Measurements from ENCODE around the gene BORCS5. TPM values are rescaled to one million over a fixed set of nuclear protein-coding genes. Genes with fewer than 3 reads are reported as not detected.

The BORCS5 gene
- polyA plus RNA-seq, 4 donors = 2.2 to 7.5 (median 5.5) TPM

- H3K27me3 ChIP-seq (ENCODE audit: control insufficient read depth in 3 of 3, insufficient read depth in 3 of 3, low read length in 3 of 3) = no peaks in the 10 kb centered on the region
- H3K4me3 ChIP-seq (ENCODE audit: low read depth in 1 of 3, low read length in 3 of 3) = no peak overlapping the region
- H3K4me1 ChIP-seq (ENCODE audit: control insufficient read depth in 3 of 3, insufficient read depth in 2 of 3, low read depth in 1 of 3, low read length in 2 of 3) = no peaks in the 10 kb centered on the region
- WGBS, 3 donors = 91 to 98% (median 96%) methylated on average over 2 of the region's 2 CpGs
- H3K36me3 ChIP-seq (ENCODE audit: control insufficient read depth in 3 of 3, insufficient read depth in 2 of 3, low read depth in 1 of 3, low read length in 3 of 3) = no peaks in the 10 kb centered on the region
- no peak overlapping the region for H3K27ac ChIP-seq (ENCODE audit: low read depth in 1 of 3, low read length in 2 of 3)
- peaks cover 0 to 24% of the 10 kb centered on the region in 2 donors for H3K9me3 ChIP-seq (ENCODE audit: control insufficient read depth in 2 of 2, insufficient read depth in 1 of 2, low read depth in 1 of 2, low read length in 1 of 2)
- DNase-seq = no peak
- no peak for FAIRE-seq
These were observed 66.5 kb downstream of the BORCS5 start for GRCh38 chr12:12423367-12423766.

GRCh38 chr12:12425001-12425400 lies 68.1 kb downstream of the BORCS5 start:
- DNase-seq = no peak
- no peak overlapping the region for H3K27ac ChIP-seq (ENCODE audit: low read depth in 1 of 3, low read length in 2 of 3)
- H3K27me3 ChIP-seq (ENCODE audit: control insufficient read depth in 3 of 3, insufficient read depth in 3 of 3, low read length in 3 of 3) = no peaks in the 10 kb centered on the region
- peaks cover 0 to 24% of the 10 kb centered on the region in 2 donors for H3K9me3 ChIP-seq (ENCODE audit: control insufficient read depth in 2 of 2, insufficient read depth in 1 of 2, low read depth in 1 of 2, low read length in 1 of 2)
- no peak for FAIRE-seq
- H3K4me3 ChIP-seq (ENCODE audit: low read depth in 1 of 3, low read length in 3 of 3) = no peak overlapping the region
- H3K36me3 ChIP-seq (ENCODE audit: control insufficient read depth in 3 of 3, insufficient read depth in 2 of 3, low read depth in 1 of 3, low read length in 3 of 3) = no peaks in the 10 kb centered on the region
- H3K4me1 ChIP-seq (ENCODE audit: control insufficient read depth in 3 of 3, insufficient read depth in 2 of 3, low read depth in 1 of 3, low read length in 2 of 3) = peaks cover 0 to 2% (median 0%) of the 10 kb centered on the region in 3 donors
- 83 to 98% (median 91%) methylated on average over 2 of the region's 2 CpGs for WGBS, 3 donors

- H3K4me1 ChIP-seq (ENCODE audit: control insufficient read depth in 3 of 3, insufficient read depth in 2 of 3, low read depth in 1 of 3, low read length in 2 of 3) = peaks cover 0 to 2% (median 0%) of the 10 kb centered on the region in 3 donors
- 73 to 89% (median 83%) methylated on average over 1 of the region's 1 CpG for WGBS, 3 donors
- no peaks in the 10 kb centered on the region for H3K36me3 ChIP-seq (ENCODE audit: control insufficient read depth in 3 of 3, insufficient read depth in 2 of 3, low read depth in 1 of 3, low read length in 3 of 3)
- H3K27me3 ChIP-seq (ENCODE audit: control insufficient read depth in 3 of 3, insufficient read depth in 3 of 3, low read length in 3 of 3) = no peaks in the 10 kb centered on the region
- no peak overlapping the region for H3K4me3 ChIP-seq (ENCODE audit: low read depth in 1 of 3, low read length in 3 of 3)
- no peak overlapping the region for H3K27ac ChIP-seq (ENCODE audit: low read depth in 1 of 3, low read length in 2 of 3)
- peaks cover 0 to 24% of the 10 kb centered on the region in 2 donors for H3K9me3 ChIP-seq (ENCODE audit: control insufficient read depth in 2 of 2, insufficient read depth in 1 of 2, low read depth in 1 of 2, low read length in 1 of 2)
- DNase-seq (no peak), FAIRE-seq (no peak)
These were observed 68.7 kb downstream of the BORCS5 start for GRCh38 chr12:12425616-12426015.

DNA sequence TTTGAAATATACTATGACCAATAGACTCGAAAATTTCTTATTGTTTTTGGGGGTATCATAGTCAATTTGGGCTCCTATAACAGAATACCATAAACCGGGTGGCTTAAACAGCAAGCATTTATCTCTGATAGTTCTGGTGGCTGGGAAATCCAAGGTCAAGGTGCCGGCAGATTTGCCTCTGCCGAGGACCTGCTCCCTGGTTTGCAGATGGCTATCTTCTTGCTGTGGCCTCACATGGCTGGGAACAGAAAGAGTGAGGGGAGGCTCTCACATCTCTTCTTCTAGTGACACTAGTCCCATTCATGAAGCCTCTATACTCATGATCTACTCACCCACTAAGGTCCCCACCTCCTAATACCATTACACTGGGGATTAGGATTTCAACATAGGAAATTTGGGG lies 70.7 kb downstream of the BORCS5 start:
- 85 to 96% (median 87%) methylated on average over 4 of the region's 4 CpGs for WGBS, 3 donors
- H3K4me1 ChIP-seq (ENCODE audit: control insufficient read depth in 3 of 3, insufficient read depth in 2 of 3, low read depth in 1 of 3, low read length in 2 of 3) = peaks cover 0 to 2% (median 0%) of the 10 kb centered on the region in 3 donors
- no peak overlapping the region for H3K27ac ChIP-seq (ENCODE audit: low read depth in 1 of 3, low read length in 2 of 3)
- FAIRE-seq = no peak
- no peaks in the 10 kb centered on the region for H3K36me3 ChIP-seq (ENCODE audit: control insufficient read depth in 3 of 3, insufficient read depth in 2 of 3, low read depth in 1 of 3, low read length in 3 of 3)
- no peak for DNase-seq
- peaks cover 0 to 19% of the 10 kb centered on the region in 2 donors for H3K9me3 ChIP-seq (ENCODE audit: control insufficient read depth in 2 of 2, insufficient read depth in 1 of 2, low read depth in 1 of 2, low read length in 1 of 2)
- H3K4me3 ChIP-seq (ENCODE audit: low read depth in 1 of 3, low read length in 3 of 3) = no peak overlapping the region
- no peaks in the 10 kb centered on the region for H3K27me3 ChIP-seq (ENCODE audit: control insufficient read depth in 3 of 3, insufficient read depth in 3 of 3, low read length in 3 of 3)

DNA sequence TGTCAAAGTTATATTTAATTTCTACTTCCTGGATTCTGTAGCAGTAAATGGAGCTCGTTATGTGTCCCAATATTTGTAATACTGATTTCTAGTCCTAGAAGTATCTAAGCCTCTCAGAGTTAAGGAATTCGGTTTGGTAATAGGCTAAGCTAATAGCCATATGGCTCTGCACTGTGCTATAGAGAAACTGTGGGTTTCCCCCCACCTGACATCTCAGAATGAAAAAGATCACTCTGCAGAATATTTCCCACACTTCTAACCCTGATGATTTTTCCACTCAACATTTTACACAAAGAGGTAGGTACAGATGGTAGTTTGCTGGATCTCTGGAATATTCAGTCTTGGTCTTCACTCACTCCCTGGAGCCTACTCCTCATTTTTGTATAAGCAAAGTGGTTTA lies 71.2 kb downstream of the BORCS5 start:
- Histone ChIP-seq H3K4me3 (ENCODE audit: low read depth in 1 of 3, low read length in 3 of 3) (no peak overlapping the region), H3K27me3 (ENCODE audit: control insufficient read depth in 3 of 3, insufficient read depth in 3 of 3, low read length in 3 of 3) (no peaks in the 10 kb centered on the region), H3K36me3 (ENCODE audit: control insufficient read depth in 3 of 3, insufficient read depth in 2 of 3, low read depth in 1 of 3, low read length in 3 of 3) (no peaks in the 10 kb centered on the region), H3K4me1 (ENCODE audit: control insufficient read depth in 3 of 3, insufficient read depth in 2 of 3, low read depth in 1 of 3, low read length in 2 of 3) (peaks cover 0 to 2% (median 0%) of the 10 kb centered on the region in 3 donors), H3K9me3 (ENCODE audit: control insufficient read depth in 2 of 2, insufficient read depth in 1 of 2, low read depth in 1 of 2, low read length in 1 of 2) (peaks cover 0 to 16% of the 10 kb centered on the region in 2 donors), H3K27ac (ENCODE audit: low read depth in 1 of 3, low read length in 2 of 3) (no peak overlapping the region)
- DNase-seq (no peak), FAIRE-seq (no peak)
- WGBS, 3 donors = 68 to 82% (median 78%) methylated on average over 2 of the region's 2 CpGs

DNA sequence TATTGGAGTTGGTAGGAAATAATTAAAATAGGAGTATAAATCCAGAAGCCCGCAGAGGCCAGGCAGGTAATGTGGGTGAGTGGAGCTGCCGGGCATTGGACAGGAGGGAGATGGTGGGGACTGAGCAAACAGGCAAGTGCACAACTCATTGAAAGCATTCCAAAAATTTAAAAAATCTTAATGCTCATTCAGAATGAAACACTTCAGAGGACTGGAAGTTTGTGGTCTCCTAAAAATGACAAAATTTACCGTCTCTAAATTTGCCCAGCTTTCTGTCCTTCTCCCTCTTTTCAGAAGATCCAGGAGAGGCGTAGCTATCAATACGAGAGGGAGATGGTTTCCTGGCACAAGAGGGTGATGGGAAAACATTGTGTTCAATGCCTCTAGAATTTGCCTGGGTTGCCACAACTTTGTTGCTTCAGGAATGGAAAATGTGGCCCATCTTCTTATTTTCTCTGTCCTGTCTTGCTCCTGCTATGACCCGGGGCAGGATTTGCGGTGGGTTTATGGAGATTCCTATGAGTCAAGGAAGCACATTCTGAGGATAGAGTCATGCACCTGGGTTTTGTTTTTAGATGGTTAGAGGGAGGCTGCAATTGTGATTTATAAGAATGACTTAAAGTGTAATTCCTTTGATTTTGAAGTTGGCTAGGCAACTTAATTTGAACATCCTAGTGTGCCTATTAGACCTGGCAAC lies 72.2 kb downstream of the BORCS5 start:
- Histone ChIP-seq H3K4me1 (ENCODE audit: control insufficient read depth in 3 of 3, insufficient read depth in 2 of 3, low read depth in 1 of 3, low read length in 2 of 3) (peaks cover 0 to 4% (median 2%) of the 10 kb centered on the region in 3 donors), H3K9me3 (ENCODE audit: control insufficient read depth in 2 of 2, insufficient read depth in 1 of 2, low read depth in 1 of 2, low read length in 1 of 2) (peaks cover 0 to 7% of the 10 kb centered on the region in 2 donors), H3K27me3 (ENCODE audit: control insufficient read depth in 3 of 3, insufficient read depth in 3 of 3, low read length in 3 of 3) (no peaks in the 10 kb centered on the region), H3K4me3 (ENCODE audit: low read depth in 1 of 3, low read length in 3 of 3) (no peak overlapping the region), H3K27ac (ENCODE audit: low read depth in 1 of 3, low read length in 2 of 3) (no peak overlapping the region), H3K36me3 (ENCODE audit: control insufficient read depth in 3 of 3, insufficient read depth in 2 of 3, low read depth in 1 of 3, low read length in 3 of 3) (no peaks in the 10 kb centered on the region)
- FAIRE-seq (no peak), DNase-seq (no peak)
- 90 to 91% (median 91%) methylated on average over 7 of the region's 7 CpGs for WGBS, 3 donors

GRCh38 chr12:12432364-12432763 lies 75.5 kb downstream of the BORCS5 start:
- Histone ChIP-seq H3K27me3 (ENCODE audit: control insufficient read depth in 3 of 3, insufficient read depth in 3 of 3, low read length in 3 of 3) (no peaks in the 10 kb centered on the region), H3K4me3 (ENCODE audit: low read depth in 1 of 3, low read length in 3 of 3) (no peak overlapping the region), H3K27ac (ENCODE audit: low read depth in 1 of 3, low read length in 2 of 3) (no peak overlapping the region), H3K9me3 (ENCODE audit: control insufficient read depth in 2 of 2, insufficient read depth in 1 of 2, low read depth in 1 of 2, low read length in 1 of 2) (no peaks in the 10 kb centered on the region), H3K36me3 (ENCODE audit: control insufficient read depth in 3 of 3, insufficient read depth in 2 of 3, low read depth in 1 of 3, low read length in 3 of 3) (no peaks in the 10 kb centered on the region), H3K4me1 (ENCODE audit: control insufficient read depth in 3 of 3, insufficient read depth in 2 of 3, low read depth in 1 of 3, low read length in 2 of 3) (peaks cover 0 to 4% (median 2%) of the 10 kb centered on the region in 3 donors)
- DNase-seq (no peak), FAIRE-seq (no peak)

GRCh38 chr12:12433203-12433731 lies 76.4 kb downstream of the BORCS5 start:
- peaks cover 0 to 3% (median 0%) of the 10 kb centered on the region in 3 donors for H3K36me3 ChIP-seq (ENCODE audit: control insufficient read depth in 3 of 3, insufficient read depth in 2 of 3, low read depth in 1 of 3, low read length in 3 of 3)
- peaks cover 0 to 4% (median 2%) of the 10 kb centered on the region in 3 donors for H3K4me1 ChIP-seq (ENCODE audit: control insufficient read depth in 3 of 3, insufficient read depth in 2 of 3, low read depth in 1 of 3, low read length in 2 of 3)
- WGBS, 3 donors = 86 to 100% (median 90%) methylated on average over 4 of the region's 4 CpGs
- H3K9me3 ChIP-seq (ENCODE audit: control insufficient read depth in 2 of 2, insufficient read depth in 1 of 2, low read depth in 1 of 2, low read length in 1 of 2) = no peaks in the 10 kb centered on the region
- H3K27me3 ChIP-seq (ENCODE audit: control insufficient read depth in 3 of 3, insufficient read depth in 3 of 3, low read length in 3 of 3) = no peaks in the 10 kb centered on the region
- DNase-seq = no peak
- H3K27ac ChIP-seq (ENCODE audit: low read depth in 1 of 3, low read length in 2 of 3) = no peak overlapping the region
- no peak overlapping the region for H3K4me3 ChIP-seq (ENCODE audit: low read depth in 1 of 3, low read length in 3 of 3)
- no peak for FAIRE-seq

Data from small intestine (tissue), 7 donors.